Left renal cortex interstitium (tissue), 4 donors: ENCODE measurements around the gene IKZF2. TPM values are rescaled to one million over a fixed set of nuclear protein-coding genes. Genes with fewer than 3 reads are reported as not detected.
"Not testable (repeated sequence)": the region's sequence is repeated elsewhere in the genome, so short reads cannot be mapped to it uniquely, and the experiment has no call there.

Source experiments
- DNase-seq, 4 donors: peaks; one replicate each; pipeline ENCODE4 v3.0.0-alpha.2; 2013; ENCODE audit warnings: low read depth in 4 of 4, low spot score in 2 of 4, missing footprints in 1 of 4
- polyA plus RNA-seq, 4 donors: library from polyadenylated mRNA; unstranded; fragments of 120-200 nt; gene quantifications; one replicate each; pipeline ENCODE4 v1.2.1, GENCODE V29; 2013; ENCODE audit not compliant: insufficient read length in 4 of 4

The IKZF2 gene
- polyA plus RNA-seq, 4 donors, result 7.9 to 10.2 (median 9.2) TPM

DNA sequence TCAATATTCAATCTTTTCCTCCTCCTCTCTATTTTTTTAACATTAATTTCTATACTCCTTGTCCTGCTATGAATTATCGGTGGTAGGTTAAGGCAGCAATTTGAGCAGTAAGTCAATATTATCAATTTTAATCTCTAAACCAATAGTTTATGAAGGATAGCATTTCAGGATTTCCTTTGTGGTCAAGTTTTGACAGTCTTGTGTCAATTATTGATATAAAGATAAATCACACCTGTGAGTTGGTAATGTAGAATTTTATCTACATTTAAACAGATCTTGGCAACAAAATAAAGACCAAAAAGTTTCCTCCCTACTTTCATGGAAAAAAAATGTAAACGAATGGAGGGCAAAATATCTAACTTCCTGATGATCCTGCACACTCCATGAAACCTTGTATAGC lies 87.3 kb downstream of the IKZF2 start:
- no peak for DNase-seq

DNA sequence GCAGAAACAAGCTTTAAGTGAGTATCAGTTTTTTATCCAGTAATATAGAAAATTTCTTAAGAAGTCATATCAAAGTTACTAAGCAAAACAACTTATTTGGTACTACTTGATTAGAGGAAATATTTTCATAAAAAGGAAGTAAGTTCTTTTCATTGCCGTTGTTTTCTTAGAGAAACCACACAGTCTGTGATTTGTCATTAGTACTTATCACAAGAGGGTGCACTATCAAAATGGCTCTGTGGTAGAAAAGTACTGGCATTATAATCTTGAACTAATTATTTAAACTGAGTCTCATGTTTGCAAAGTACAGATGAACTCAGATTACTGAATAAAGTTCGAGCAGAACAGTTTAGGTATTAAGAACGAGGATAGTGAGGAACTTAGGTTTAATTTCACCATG lies 93.4 kb downstream of the IKZF2 start:
- DNase-seq, result no peak

DNA sequence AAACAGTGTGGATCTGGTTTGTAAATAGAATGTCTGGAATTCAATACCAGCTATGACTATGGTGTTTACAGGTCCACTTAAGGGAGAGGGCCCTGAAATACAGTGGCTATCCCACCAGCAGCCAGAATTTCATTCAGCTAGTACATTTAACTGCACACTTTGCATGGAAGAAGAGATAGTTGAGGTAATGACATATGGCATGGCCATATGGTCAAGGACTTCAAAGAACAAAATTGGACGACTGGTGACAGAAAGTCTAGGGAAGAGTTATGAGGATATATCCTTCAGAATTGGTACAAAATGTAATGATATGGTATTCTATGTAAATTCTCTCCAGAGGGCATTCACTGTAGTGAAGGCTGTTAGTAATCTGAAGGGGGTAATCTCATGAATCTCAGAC lies 105.0 kb downstream of the IKZF2 start:
- DNase-seq, result no peak

DNA sequence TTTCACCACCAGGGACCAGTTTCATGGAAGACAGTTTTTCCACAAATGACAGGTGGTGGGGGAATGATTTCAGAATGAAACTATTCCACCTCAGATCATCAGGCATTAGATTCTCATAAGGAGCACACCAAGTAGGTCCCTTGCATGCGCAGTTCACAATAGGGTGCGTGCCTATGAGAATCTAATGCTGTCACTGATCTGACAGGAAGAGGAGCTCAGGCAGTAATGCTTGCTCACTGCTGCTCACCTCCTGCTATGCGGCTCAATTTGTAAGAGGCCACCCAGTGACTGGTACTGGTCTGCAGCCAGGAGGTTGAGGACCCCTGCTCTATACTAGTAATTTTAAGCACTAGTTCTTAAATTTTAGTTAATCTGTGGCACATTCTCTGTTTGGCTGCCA lies 107.8 kb downstream of the IKZF2 start:
- DNase-seq, result no peak

DNA sequence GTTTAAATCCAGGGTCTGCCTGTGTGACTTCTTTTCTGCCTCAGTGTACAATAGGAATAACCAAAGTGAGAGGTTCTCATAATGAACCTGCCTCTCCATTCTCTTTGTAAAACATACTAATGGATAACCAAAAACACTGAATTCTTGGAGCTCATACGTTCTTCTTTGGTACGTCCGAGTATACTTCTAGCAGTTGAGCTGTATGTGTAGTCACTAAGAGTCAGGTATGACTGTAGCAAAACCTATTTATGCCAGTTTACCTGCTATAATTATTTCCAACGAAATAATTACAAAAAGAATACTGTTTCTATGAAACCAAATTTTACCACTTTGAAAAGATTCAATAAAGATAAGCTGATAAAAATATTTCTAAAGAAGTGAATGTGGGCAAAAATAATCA lies 109.2 kb downstream of the IKZF2 start:
- DNase-seq, result no peak

DNA sequence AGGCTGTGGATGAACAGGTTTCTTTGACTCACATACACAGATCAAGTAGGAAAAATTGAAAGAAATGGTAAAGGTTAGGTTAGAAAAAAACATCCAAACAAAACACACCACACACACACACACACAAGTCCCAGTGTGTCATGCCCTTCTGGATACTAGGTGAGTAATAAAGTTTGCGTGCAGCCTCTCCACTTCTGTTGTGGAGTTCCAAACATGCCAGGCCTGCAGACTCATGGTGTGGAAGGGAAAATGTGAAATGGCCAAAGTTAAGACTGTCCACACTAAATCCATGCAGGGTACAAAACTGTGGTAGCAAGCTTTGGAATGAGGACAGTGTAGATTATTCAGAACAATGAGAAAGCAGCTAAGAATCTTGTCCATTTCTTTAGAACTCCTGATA lies 114.6 kb downstream of the IKZF2 start:
- no peak for DNase-seq

DNA sequence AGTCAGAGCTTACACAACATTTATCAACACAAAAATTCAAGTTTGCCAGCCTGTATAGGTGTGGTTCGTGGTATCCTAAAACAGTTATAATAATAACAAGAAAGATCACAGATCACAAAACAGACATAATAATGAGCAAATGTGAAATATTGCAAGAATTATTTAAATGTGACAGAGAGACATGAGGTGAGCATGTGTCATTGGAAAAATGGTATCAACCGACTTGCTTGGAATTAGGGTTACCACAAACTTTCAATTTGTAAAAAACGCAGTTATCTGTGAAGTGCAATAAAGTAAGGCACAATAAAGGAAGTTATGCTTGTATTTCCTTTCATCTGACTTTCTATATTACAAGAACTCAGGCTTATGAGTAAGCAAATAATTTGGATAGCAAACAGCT lies 116.8 kb downstream of the IKZF2 start:
- no peak for DNase-seq

DNA sequence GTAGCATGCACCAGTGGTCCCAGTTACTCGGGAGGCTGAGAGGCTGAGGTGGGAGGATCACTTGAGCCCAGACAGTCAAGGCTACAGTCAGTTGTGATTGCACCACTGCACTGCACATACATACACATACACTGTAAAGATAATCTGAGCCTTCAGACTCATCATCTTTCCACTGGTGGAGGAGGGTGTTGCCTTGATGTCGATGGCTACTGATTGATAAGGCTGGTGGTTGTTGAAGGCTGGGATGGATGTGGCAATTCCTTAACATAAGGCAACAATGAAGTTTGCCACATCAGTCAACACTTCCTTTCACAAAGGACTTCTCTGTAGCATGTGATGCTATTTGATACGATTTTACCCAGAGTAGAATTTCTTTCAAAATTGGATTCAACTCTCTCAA lies 118.8 kb downstream of the IKZF2 start:
- no peak for DNase-seq

DNA sequence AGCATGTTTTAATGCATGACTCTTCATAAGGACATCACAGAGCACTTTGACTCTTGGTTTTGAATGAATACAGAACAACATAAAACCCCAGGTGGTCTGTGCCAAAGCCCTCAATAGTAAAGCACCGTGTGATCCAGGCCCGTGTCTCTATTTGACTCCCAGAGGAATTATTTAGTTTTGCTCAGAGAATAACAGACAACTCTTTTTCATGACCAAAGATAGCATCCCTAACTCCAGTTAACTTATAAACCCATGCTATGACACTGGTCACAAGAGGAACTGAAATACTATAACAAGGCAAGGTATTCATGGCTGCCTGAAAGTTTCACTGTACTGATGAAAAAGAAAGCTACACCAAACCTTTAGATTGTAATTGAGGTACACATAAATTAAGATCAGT lies 128.4 kb downstream of the IKZF2 start:
- no peak for DNase-seq

DNA sequence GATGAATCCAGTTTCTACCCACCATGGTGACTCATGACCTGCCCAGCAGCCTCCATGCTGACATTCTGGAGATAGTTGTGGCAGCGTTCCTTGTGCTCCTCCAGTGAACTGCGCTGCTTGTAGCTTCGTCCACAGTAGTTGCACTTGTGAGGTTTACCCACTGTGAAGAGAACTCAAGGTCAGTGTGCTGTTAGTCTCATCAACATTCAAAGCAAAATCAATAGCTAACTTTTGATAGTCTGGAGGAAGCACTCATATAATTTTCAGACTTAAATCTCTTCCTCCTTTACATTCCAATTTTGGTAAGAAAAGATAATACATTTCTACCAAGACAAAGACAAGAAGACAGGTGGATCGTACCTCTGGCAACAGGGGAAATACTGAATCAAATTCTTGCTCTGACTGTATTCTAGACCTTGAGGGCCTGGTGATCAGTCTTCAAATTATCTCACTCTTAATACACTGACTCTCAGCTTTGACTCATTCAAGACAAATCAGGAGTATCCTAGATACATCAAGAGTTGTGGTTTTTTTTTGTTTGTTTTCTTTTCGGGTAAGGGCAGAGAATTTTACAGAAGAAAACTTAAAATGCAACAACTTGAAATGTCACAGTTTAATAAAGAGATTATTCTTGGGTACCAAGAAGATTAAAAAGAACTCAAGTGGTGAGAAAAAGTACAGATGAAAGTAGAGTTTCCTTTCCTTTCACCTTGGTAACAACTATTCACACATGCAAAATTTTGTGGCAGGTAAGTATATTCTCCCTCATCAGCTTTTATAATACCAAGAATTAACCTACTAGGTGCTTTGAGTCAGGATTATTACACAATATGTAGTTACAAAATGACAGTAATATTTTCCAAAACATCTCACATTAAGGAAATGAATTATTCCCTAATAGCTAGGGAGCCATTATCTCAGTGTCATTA lies 129.2 kb downstream of the IKZF2 start:
- DNase-seq, result no peak

DNA sequence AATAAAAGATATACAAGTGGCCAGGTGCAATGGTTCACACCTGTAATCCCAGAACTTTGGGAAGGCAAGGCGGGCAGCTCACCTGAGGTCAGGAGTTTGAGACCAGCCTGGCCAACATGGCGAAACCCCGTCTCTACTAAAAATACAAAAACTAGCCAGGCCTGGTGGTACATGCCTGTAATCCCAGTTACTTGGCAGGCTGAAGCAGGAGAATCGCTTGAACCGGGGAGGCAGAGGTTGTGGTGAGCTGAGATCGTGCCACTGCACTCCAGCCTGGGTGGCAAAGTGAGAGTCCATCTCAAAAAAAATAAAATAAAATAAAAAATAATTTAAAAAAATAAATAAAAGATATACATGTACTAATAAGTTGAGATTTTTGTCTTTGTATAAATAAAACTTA lies 130.5 kb downstream of the IKZF2 start:
- DNase-seq, result not testable (repeated sequence)

DNA sequence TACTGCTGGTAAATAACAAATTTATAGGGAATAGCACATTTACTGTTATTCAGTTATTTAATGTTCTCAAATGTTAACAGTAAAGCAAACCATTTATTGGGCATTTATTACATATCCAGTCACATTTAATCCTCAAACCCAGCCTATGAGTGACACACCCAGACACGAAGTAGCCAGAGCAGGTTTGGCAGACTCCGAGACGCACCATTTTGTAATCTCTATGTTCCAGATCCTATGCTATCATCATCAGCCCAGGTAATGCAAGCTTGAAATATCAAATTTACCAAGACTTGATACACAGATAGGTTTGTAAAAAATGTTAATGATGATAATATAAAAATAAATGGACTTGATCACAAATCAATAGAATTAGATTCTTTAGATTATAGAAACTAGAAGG lies 131.1 kb downstream of the IKZF2 start:
- DNase-seq, result no peak

DNA sequence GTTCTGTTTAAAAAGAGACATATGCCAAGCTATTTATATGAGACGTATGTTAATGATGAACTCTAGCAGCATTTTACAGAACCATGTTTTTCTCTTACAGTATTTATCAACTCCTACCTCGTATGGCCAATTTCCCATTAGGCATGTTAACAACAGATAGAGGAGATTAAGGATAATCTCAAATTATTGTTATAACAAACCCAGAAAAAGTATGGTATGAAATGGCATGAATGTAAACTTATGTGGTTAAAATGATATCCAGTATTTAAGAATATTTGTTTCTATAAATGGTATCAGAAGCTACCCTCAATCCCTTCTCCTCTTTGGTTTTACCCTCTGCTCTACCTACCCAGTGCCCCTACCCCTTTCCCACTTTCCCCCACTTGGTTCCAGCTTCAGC lies 132.0 kb downstream of the IKZF2 start:
- DNase-seq, result no peak

DNA sequence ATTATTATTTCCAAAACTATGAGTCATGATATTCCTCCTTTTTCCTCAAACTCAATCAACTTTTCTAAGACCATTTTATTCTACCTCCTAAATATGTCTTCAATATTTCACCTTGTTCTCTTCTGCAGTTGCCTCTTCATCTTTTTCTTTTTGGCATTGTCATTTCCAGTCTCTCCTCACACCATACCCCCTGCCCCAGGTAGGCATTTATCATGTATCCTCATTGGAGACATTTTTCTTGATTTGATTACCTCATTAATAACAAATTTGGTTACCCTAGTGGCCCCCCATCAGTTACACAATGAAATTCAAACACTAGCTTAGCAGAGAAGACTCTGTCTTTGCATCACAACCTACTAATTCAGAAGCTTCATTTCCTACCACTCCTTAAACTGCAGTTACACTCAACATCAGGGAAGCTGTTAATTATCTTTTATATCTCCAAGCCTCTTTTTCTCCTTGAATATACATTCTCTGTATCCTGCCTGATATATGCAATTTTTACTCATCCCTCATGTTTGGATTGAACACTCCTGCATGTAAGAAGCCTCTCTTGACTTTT lies 133.0 kb downstream of the IKZF2 start:
- no peak for DNase-seq

DNA sequence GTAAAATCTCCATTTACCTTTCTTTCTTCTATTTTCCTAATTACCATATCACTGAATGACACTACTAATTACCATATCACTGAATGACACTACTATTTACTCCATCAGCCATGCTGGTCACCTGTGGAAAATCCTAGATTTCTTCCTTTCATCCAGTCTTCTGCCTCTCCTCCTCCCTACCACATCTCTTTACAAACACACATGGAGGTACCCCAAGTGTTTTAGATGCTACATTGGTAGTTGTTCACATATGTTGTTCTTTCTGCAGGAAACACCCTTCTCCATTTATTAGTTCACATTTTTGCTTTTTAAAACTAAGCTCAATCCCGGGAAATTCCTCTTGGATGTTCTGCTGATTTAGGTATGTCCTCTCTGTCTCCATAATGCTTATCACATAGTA lies 134.0 kb downstream of the IKZF2 start:
- no peak for DNase-seq

DNA sequence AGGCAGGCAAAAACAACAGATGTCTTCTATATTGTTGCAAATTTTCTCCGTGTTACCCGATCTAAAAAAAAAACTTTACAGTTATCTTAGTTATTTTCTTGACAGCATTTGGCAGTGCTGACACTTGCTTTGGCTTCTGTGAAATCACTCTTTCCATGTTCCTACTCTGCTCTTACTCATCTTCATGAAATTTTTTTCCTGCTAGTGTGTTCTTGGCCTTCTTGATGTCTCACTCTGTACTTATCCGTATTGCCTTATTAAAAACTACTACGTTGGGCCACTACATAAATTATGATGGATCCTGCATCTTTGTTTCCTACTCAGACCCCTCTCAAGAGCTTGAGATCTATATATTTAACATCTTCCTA lies 134.4 kb downstream of the IKZF2 start:
- no peak for DNase-seq

DNA sequence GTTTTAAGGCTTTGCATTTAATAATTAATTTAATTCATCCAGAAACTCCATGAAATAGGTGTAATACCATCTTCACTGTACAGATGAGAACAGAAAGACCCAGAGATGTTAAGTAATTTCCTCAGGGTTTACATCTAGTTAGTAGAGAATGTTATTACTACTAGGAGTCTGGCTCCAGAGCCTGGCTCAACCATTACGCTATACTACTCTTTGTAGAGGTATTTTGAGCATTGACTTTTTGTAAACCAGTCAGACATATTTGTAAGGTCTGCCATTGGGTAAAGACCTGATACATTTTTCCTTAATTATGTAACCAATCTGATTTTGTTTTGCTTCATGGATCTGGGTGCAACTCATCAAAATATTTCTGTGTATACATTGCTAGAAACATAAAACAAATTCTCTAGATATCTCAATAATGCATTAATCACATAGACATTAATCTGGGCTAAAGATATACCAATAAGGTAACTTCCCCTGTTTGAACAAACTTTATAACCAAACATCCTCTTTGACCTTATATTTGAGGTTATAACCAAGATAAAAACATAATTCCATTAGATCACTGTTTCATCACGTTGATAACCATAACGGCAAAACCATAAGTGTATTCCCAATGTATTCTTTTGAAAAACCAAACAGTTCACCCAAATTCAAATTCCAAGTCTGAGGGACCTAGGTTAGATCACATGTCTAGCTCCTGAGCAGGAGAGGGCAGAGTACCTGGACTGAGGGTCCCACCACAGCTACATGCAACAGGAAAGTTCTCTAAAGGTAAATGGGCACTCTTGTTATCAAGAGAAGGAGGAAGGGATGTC lies 135.0 kb downstream of the IKZF2 start:
- DNase-seq, result no peak

DNA sequence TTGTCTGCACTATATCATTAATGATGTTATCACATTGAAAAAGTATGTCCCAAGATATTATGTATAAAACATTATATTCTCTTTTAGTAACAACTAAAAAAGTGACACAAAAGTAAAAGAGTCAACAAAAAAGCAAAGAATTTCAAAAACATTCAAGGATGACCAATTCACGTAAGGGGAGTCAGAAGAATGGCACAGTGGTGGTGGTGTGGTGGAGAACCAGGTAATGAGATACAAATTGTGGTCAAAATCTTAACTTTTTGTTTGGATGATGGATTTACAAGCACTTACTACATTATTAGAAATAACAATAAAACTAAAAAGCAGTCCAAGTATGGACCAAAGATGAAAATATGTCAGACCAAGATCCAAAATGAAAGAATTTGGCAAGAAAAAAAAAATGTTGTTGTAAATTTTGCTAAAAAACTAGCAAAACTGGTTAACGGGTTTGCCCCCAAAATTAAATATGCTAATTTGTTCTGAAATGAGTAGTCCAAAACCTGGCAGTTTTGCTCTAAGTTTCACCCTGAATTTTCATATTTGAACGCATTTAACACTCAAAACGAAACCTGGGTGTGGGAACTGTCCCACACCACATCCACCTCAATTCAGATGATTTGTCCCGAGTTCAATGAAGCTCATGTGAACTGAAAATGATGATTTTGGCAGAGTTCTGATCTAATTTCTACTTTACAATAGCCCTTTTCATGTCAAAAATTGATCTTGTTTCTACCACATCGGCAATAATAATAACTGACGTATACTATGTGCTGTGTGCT lies 135.8 kb downstream of the IKZF2 start:
- DNase-seq, result no peak

DNA sequence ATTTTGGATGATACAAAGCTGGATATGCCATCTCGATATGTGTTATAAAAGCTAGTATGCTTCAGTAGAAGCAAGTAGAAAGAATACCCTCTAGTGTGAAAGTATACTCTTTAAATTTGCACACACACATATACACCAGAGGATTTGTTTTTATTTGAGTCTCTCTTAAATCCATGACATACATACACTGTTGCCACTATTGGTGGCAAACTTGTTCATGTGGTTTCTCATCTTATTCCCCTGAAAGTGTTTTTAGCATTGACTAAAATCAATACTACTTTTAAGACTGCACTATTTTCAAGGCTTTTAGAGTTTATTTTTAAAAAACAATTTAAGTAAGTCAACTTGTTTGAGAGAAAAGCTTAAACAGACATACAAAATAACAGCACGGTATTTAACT lies 137.4 kb downstream of the IKZF2 start:
- DNase-seq, result no peak

DNA sequence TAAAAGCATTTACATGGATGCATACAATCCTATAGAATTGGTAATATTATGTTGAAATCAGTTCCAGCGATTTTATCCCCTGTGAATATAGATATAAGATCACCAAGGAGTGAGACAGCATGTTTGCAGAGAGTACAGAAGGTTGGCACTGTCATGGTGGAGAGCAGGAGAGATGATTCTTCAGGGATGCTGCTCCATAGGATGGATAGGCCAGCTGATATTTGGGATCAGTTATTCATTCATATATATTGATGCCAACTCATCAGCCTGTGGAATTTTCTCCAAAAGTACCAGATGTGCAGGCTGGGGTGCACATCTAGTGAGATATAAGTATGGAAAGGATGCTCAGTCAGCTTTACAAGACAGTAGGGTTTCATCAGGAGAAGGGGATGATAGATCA lies 139.9 kb downstream of the IKZF2 start:
- DNase-seq, result no peak
